ENCODE data around the gene HMCN2.

Gene HMCN2

DNA sequence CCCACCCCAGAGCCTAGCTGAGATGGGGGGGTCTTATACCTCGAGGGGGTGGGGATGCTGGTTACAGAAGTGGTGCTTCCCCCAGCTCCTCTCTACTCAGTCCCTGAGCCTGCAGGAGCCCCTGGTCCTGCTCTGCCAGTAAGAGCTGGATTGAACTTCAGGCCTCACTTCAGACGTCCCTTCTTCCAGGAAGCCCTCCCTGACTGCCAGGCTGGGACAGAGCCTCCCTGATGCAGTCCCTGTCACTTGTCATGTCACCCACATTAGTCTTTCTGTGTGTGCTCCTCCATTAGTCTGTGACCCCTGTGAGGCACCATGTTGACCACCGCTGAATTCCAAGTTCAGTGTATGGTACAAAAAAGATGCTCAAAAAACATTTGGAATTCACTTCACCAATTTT is 100.5 kb downstream of the HMCN2 start:
- no peak for DNase-seq (ENCODE audit: low read depth in 2 of 2)

DNA sequence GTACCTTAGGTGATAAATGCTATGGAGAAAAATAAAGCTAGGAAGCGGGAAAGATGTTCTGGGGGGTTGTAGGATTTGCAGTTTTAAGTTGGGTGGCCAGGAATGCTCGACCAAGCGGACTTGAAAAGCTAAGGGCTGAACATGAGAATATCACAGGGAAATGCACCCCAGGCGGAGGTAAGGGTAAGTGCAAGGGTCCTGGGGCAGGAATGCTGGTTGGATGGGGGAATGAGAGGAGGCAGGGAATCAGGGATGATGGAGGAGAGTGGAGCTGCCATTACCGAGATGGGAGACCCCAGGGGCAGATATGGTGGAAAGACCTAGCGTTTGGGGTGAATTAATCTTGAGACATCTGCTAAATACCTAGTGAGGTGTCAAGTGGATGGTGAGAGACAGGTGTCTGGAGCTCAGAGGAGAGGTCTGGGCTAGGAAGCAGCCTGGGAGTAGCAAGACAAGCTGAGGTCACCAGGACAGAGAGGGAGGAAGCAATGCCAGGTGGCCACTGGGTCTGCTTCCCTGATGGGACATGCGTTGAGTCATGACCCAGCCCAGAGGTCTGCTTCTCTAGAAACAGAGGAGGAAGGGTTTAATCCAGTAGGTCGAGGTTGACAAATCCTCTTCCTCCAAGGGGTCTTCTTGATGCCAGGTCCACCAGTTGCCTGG is 101.5 kb downstream of the HMCN2 start:
- no peak for DNase-seq (ENCODE audit: low read depth in 2 of 2)

DNA sequence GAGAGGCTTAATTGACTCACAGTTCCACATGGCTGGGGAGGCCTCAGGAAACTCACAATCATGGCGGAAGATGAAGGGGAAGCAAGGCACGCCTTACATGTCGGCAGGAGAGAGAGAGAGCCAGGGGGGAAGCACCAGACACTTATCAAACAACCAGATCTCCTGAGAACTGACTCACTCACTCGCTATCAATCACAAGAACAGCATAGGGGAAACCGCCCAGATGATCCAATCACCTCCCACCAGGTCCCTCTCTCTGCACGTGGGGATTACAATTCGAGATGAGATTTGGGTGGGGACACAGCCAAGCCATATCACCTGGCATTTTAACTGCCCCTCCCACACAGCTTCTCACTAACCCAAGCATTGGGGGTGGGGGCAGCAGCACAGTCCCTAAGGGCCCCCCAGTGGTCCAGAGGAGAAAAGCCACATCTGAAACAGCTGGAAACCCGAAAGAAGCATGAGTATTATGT is 103.1 kb downstream of the HMCN2 start:
- DNase-seq (ENCODE audit: low read depth in 2 of 2) = no peak

DNA sequence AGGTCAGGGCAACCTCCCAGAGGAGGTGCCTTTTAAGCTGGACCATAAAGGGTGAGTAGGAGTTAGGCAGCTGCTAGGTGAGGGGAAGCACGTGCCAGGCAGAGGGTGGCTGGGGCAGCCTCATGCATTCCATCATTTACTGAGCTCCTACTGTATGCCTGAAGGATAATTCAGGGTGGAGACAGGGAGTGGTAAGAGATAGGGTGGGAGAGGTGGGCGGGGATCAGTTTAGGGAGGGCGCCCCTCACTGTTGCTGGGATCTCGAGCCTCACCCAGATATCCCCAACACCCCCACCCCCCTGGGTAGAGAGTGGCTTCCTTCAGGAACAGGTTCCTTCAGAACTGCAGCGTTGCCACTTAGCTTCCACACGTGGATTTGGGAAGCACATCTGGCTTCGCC is 104.7 kb downstream of the HMCN2 start:
- DNase-seq (ENCODE audit: low read depth in 2 of 2) = no peak

DNA sequence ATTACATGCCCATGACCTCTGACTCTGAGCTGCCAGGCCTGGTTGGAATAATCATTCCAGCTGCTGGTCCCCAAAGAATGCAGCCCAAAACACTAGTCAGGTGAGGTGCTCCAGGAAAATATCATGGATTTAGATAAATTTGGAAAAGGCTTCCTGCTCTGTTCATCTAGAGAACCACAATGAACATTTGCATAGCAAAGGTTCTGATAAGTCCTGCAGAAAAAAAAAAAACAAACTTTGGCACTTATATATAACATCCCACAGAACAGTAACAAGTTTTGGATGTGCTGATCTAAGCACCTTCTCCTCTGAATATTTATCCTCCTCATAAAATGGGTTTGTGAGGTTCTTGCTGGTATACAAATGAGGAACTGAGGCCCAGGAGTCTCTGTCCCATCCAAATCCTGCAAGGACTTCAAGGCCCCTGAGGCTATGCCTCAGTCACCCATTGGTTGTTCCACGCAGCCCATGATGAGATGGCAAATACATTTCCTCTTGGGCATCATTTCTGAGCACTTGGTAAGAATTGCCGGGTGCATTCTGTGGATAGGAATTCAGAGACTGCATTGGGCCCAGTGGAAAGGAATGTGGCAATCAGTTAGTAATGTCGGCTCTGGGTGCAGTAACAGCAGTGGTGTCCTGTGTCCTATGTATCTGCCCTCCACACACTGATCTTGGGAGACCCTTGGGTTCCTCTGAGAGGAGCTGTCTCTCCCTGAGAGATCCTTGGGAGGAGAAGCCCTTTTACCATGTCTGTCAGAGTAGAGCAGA is 105.8 kb downstream of the HMCN2 start:
- DNase-seq (ENCODE audit: low read depth in 2 of 2) = no peak

DNA sequence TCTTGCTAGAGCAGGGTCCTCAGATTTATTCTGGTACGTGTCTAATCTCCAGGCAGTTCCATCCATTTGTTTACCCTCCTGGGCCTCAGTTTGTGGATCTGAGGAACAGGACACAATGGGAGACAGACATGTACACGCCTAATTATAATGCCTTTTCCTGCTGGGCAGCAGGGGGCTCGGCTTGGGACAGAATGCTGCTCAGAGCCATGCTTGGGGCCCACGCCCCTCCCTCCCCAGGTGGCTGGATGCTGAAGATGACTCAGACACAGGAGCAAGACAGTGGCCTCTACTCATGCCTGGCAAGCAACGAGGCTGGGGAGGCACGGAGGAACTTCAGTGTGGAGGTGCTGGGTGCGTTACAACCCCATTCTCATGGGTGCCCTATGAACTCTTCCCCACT is 106.5 kb downstream of the HMCN2 start:
- no peak for DNase-seq (ENCODE audit: low read depth in 2 of 2)

DNA sequence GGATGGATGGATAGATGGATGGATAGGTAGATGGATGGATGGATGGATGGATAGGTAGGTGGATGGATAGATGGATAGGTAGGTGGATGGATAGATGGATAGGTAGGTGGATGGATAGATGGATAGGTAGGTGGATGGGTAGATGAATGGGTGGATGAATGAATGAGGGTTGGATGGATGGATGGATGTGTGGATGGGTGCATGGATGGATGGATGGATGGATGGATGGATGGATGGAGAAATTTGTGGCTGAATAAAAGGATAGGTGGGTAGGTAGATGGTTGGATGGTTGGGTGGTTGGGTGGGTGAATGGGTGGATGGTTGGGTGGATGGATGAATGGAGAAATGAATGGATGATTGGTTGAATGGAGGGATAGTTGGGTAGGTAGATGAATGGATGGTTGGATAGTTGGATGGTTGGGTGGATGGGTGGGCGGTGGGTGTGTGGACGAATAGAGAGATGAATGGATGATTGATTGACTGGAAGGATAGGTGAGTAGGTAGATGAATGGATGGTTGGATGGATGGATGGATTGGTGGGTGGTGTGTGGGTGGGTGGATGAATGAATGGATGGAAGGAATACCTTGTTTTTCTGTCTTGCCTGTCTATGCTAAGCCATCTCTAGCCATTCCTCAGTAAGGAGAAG is 108.2 kb downstream of the HMCN2 start:
- DNase-seq (ENCODE audit: low read depth in 2 of 2) = no peak

DNA sequence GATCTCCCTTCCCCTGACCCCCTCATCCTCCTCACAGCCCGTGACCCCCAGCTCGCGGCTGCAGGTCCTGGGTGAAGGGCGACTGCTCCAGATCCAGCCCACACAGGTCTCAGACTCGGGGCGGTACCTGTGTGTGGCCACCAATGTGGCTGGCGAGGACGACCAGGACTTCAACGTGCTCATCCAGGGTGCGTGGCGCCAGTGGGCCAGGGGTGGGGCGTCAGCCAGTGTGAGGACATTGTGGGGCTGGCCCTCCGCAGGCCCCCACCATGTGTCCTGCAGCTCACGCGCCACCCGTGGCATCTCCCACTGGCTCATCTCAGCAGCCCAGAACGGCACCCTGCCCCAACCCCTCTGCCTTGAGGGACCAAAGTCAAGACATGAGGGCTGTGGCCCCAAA is 112.1 kb downstream of the HMCN2 start:
- no peak for DNase-seq (ENCODE audit: low read depth in 2 of 2)

DNA sequence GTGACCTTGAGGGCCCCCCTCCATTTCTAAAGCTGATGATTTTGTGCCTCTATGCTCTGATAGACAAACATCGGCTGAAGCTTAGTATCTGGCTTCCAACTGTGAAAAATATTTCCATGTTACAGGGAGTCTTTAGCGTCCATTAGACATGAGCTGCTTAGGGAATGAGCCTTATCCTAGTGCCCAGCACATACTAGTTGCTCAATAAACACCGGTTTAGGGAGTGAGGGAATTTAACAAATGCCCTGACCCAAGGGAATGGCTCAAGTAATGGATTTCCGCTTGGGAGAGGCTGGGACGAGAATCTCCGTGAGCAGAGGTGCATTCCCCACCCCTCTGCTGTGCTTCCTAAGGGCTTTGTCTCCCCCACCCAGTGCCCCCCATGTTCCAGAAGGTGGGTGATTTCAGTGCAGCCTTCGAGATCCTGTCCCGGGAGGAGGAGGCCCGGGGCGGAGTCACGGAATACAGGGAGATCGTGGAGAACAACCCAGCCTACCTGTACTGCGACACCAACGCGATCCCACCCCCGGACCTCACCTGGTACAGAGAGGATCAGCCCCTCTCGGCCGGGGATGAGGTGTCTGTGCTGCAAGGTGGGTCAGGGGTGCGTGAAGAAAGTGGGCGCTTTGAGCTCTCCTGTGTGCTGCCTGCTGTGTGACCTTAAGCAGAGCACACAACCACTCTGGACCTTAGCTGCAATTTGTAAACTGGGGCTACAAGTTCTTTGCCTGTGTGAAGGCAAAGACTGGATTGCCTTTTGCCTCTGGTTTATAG is 113.5 kb downstream of the HMCN2 start:
- no peak for DNase-seq (ENCODE audit: low read depth in 2 of 2)

DNA sequence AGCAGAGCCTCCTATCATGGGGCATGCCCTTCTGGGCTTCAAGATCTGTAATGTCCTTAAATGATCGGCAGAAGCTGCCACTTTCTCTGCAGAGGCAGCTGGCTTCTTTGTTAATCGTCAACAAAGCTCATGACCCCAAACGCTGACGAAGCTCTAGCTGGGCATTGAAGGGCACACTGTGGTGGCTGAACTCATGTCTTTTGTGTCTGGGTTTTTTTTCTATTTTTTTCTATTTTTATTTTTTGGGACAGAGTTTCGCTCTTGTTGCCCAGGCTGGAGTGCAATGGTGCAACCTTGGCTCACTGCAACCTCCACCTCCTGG is 114.0 kb downstream of the HMCN2 start:
- no peak for DNase-seq (ENCODE audit: low read depth in 2 of 2)

DNA sequence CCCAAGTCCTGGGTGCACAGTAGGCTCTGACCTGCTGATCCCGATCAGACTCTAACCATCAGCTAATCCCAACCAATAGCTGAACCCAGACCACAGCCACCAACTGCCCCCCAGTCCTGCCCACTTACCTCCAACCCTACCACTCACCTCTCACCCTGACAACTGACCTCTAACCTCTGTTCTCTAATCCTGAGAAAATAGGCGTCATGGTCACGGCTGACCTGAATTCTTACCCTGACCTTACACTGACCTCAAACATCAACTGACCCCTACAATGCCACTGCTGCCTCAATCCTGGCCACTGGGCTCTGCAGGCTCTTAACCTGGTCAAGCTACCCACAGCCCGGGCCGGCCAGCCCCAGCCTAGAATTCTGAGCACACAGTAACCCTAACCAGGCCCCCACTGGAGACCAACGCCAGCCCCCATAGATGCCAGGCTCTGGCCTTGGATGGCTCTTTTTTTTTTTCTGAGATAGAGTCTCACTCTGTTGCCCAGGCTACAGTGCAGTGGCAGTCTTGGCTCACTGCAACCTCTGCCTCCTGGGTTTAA is 115.4 kb downstream of the HMCN2 start:
- no peak for DNase-seq (ENCODE audit: low read depth in 2 of 2)

DNA sequence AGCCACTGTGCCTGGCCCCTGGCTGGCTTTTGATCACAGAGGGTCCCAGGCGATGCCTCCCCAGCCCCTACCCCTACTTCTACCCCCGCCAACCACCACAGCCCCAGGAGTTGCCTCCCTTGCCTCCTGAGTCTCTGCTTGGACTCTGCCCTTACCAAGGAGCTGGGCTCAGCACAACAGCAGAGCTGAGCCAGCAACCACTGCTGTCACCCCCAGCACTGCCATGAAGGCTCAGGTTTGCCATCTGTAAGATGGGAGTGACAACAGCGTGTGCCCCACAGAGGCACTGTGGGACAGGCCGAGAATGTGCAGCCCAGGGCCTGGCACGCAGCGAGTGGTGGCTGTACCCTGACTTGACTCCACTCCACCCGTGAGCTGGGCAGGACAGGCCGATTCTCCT is 116.1 kb downstream of the HMCN2 start:
- DNase-seq (ENCODE audit: low read depth in 2 of 2) = no peak

DNA sequence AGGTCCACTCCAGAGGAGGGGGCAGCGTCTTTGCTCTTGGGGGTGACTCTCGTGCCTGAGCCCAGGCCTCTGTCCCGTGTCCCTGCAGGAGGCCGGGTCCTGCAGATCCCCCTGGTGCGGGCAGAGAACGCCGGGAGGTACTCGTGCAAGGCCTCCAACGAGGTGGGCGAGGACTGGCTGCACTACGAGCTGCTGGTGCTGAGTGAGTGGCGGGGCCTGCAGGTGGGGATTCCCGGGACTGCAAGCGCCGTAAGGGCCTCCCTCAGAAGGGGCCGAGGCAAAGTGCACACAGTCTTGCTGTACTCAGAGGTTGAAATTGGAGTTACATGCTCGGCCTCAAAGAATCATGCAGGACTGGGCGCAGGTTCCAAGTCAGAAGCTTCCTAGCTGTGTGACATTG is 116.5 kb downstream of the HMCN2 start:
- no peak for DNase-seq (ENCODE audit: low read depth in 2 of 2)

DNA sequence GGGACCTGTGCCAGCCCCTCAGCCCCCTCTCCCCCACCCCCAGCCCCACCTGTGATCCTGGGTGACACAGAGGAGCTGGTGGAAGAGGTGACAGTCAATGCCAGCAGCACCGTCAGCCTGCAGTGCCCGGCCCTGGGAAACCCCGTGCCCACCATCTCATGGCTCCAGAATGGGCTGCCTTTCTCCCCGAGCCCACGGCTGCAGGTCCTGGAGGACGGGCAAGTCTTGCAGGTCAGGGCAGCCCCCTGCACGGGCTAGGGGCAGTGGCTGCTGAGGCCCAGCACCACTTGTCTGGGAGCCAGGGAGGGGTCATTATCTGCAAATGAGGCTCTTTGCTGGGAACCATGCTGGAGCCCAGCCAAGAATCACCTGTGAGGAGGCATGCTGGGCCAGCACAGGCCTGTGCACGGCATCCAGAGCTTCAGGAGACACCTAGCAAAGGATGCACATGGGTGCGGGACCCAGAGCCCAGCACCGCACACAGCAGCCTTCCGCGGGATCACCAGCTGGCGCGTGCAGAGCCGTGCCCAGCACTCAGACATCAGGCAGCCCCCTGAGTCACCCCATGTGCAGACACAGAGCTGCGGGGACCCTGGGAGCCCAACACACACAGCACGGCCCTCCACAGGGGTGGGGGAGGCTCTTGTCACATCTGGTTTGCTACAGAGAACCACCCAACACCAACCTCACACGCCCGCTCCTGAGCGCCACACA is 117.2 kb downstream of the HMCN2 start:
- DNase-seq (ENCODE audit: low read depth in 2 of 2) = no peak

DNA sequence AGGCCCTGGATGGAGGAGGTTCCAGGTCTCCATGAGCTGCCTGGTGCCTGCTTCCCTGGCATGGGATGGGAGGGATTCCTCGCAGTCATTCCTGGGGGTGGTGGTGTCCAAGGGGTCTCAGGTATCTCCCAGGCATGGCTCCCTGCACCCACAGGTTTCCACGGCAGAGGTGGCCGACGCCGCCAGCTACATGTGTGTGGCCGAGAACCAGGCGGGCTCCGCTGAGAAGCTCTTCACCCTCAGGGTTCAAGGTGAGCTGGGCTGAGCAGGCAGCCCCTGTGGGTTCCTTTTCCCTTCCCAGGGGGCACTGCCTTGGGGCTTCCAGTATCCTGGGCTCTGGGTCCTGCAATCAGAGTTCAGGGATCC is 117.8 kb downstream of the HMCN2 start:
- DNase-seq (ENCODE audit: low read depth in 2 of 2) = no peak

DNA sequence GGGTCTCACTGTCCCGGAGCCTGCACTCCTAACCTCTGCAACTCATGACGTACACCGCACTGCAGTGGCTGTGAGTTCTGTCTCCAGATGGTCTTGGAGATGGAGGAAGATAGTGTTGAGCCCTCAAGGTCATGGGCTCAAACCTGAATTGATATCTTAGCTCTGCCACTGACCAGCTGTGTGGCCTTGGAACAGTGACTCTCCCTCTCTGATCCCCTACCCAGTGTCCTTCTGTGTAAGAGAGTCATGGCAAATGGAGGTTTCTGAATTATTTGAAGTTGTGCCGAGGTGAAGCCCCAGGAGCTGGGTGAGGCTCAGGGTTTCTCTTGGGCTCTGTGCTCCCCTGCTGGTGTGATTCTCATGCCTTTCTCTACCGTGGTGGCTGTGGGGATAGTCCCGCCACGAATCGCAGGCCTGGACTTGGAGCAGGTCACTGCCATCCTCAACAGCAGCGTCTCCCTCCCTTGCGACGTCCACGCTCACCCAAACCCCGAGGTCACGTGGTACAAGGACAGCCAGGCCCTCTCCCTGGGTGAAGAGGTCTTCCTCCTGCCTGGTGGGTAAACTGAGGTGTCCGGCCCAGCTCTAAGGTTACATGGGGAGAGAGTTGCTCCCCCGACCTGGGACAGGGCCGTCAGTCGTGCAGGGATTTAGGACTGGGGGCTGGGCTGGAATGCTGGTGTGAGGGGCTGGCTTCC is 118.6 kb downstream of the HMCN2 start:
- DNase-seq (ENCODE audit: low read depth in 2 of 2) = no peak

DNA sequence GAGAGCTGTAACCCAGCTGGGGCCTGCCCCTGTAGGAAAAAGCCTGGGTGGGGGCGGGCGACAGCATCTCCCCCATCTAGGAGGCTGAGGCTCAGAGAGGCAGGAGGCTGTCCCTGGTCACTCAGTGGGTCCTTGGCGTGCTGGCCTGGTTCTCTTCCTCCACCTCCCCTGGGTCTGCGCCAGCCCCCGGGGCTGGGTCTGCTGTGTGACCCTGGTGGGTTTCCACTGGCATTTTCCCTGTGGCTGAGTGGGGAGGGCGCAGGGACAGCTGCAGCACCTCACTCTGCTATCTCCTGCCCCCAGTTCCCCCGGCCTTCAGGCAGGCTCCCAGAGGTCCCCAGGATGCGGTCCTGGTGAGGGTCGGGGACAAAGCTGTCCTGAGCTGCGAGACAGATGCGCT is 119.7 kb downstream of the HMCN2 start:
- no peak for DNase-seq (ENCODE audit: low read depth in 2 of 2)

DNA sequence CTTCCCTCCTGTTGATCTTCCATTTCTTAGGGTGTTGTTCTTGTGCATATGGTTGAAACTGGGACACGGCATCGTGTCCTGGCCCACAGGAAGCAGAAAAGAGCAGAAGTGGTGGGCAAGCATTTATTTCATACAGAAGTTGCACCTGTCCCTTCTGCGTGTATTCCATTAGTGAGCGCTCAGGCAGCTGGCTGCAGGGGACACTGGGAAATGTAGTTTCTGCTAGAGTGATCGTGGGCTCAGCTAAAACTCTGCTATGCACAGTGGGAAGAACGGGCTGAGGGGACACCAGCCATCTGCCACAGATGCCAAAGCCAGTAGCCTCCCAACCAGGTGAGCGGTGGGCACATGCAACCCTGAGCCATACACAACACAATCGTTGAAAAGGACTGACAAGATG is 121.8 kb downstream of the HMCN2 start:
- DNase-seq (ENCODE audit: low read depth in 2 of 2) = no peak

DNA sequence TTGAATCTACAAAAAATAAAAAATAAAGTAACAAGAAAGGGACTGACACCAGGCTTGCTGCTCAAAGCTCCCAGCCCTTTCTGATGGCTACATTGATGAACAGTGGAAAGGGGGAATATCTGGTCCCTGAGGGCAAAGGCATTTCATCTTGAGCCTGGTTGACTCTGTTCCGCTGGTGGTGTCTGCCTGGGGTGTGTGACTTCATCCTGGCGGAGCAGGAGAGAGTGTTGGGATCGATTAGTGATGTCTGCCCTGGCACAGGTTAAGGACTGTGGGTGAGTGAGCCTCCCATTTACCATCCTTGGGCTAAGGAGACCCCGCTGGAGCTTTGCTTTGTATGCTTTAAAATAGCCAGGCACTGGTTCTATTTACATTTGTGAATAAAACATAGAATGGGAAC is 122.3 kb downstream of the HMCN2 start:
- DNase-seq (ENCODE audit: low read depth in 2 of 2) = no peak

DNA sequence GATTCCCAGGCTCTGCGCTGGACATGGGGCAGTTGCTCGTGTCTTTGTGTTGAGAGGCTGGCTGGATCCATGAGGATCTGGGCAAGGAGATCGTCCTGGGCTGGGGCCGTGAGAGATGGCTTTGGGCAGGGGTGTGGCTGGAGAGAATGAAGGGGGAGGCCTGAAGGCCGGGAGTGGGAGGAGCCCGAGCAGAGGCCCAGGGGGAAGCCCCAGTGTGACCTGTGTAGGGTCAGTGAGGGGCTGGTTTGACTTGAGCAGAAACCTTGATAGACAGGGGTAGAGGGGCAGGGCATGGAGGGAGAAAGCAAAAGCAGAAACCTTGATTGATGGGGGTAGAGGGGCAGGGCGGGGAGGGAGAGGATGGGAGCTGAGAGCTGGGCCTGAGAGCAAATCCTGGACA is 124.8 kb downstream of the HMCN2 start:
- DNase-seq (ENCODE audit: low read depth in 2 of 2) = no peak

DNA sequence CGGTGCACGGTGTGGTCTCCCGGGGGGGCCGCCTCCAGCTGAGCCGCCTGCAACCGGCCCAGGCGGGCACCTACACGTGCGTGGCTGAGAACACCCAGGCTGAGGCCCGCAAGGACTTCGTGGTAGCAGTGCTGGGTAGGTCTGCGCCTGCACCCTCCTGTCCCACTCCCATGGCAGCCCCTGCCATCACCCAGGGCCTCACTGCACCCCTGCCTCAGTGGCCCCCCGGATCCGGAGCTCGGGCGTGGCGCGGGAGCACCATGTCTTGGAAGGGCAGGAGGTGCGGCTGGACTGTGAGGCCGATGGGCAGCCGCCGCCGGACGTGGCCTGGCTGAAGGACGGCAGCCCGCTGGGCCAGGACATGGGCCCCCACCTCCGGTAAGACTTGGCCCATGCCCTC is 125.4 kb downstream of the HMCN2 start:
- no peak for DNase-seq (ENCODE audit: low read depth in 2 of 2)

All from stimulated activated CD8-positive, alpha-beta memory T cell treated with anti-CD3 and anti-CD28 coated beads, Interleukin-7, amount 100 ng/mL, for 1 hour (primary cell).